ENCODE data around the gene DNMT1.

The DNMT1 gene

GRCh38 chr19:10141479-10141878 is 53.3 kb downstream of the DNMT1 start:
- DNase-seq (ENCODE audit: low read depth, low spot score) = no peak

- no peak for DNase-seq (ENCODE audit: low read depth, low spot score)
Measured at GRCh38 chr19:10139952-10140351, 54.8 kb downstream of the DNMT1 start.

DNA sequence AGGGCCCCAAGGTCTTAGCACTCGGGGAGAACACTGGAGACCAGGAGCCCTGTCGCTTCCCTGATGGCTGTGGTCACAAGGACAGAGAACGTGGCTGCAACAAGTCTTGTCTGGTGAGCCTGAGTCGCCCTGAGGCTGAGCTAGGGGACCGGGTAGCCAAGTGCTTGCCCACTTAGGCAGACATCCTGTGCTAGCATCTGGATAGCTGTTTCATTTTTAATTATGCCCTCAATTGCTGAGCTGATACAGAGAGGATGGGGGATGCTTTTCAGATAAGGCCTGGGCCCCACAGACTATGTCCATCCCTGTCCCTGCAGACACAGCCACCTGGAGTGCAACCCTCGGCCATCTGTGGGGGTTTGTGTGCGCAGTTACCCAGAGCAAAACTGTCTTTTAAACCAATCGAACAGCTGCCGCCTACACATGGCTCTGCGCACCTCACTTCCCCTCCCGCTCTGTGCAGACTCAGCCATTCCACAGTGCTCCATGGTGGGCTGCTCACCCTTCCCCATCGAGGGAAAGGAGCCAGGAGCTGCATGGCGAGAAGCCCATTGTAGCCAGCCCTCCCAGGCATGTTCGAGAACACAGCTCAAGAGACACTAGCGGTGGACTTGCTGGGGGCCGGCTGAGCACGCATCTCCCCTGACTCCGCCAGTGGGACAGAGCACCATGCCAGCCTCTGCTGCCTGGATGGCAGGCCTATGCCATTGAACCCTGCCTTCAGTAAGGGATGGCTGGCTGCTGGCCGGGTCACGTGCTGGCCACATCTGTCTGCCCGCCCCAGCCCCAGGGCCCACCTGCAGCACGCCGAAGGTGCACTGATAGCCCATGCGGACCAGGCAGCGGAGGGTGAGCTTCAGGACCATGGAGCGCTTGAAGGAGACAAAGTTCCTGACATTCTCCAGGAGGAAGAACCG is 55.6 kb downstream of the DNMT1 start:
- DNase-seq (ENCODE audit: low read depth, low spot score) = no peak

GRCh38 chr19:10137751-10138682 is 56.7 kb downstream of the DNMT1 start:
- no peak for DNase-seq (ENCODE audit: low read depth, low spot score)

GRCh38 chr19:10136936-10137335 is 57.8 kb downstream of the DNMT1 start:
- no peak for DNase-seq (ENCODE audit: low read depth, low spot score)

GRCh38 chr19:10135551-10136334 is 59.0 kb downstream of the DNMT1 start:
- DNase-seq (ENCODE audit: low read depth, low spot score) = no peak

DNA sequence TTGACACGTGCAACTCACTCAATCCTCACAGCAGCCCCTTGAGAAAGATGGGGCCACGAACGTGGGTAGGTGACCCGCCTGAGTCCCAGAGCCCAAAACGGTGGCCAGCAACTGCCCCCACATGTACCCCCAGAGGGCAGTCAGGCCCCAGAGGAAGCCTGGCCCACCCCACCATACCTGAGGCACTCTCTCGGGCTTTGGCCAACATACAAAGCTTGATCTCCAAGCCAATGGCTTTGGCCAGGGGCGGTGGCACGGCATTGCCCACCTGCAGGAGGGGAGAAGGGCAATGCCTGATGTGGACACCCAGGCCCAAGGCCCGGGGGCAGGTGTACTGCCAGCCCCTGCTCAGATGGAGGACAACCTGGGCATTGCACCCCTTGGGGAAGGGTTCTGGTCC is 60.7 kb downstream of the DNMT1 start:
- no peak for DNase-seq (ENCODE audit: low read depth, low spot score)

DNA sequence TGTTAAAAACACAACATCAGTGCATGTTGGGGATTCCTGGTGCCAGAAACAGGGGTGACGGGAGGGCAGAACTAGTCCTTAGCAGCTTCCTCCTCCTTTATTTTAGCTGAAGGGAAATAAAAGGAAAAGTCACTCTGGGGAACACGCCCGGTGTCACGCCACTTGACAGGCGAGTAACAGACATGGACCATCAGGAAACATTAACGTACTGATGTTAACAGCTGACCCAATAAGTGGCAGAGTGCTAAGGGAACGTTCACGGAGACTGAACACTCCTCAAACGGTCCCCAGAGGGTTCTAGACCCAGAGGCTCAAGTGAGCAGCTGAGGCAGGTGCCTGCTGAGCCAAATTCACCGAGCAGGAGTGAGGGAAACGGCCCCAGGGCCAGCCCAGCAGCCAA is 61.2 kb downstream of the DNMT1 start:
- DNase-seq (ENCODE audit: low read depth, low spot score) = no peak

- DNase-seq (ENCODE audit: low read depth, low spot score) = no peak
Measured at GRCh38 chr19:10132905-10133304, 61.8 kb downstream of the DNMT1 start.

GRCh38 chr19:10126213-10126639 is 68.5 kb downstream of the DNMT1 start:
- no peak for DNase-seq (ENCODE audit: low read depth, low spot score)

- DNase-seq (ENCODE audit: low read depth, low spot score) = no peak
Measured at GRCh38 chr19:10124429-10124828, 70.3 kb downstream of the DNMT1 start.

DNA sequence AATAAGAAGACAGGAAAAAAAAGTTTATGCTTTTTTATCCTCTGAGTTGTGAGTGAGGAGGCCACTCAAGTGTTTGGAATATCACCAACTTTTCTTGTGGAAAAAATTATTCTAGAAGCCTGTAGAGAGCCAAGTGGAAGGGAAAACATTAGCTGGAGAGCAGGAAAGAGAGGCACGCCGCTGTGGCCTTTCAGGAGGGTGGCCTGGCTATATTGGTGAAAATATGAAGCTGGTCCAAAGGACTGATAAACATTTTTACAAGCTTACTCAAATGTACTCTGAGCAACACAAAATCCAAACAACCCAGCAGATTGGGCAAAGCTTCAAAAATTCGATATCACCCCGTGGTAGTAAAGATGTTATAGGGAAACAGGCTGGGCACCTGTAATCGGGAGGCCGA is 72.7 kb downstream of the DNMT1 start:
- no peak for DNase-seq (ENCODE audit: low read depth, low spot score)

GRCh38 chr19:10120538-10121189 is 74.1 kb downstream of the DNMT1 start:
- no peak for DNase-seq (ENCODE audit: low read depth, low spot score)

- no peak for DNase-seq (ENCODE audit: low read depth, low spot score)
Measured at GRCh38 chr19:10118960-10119359, 75.8 kb downstream of the DNMT1 start.

DNA sequence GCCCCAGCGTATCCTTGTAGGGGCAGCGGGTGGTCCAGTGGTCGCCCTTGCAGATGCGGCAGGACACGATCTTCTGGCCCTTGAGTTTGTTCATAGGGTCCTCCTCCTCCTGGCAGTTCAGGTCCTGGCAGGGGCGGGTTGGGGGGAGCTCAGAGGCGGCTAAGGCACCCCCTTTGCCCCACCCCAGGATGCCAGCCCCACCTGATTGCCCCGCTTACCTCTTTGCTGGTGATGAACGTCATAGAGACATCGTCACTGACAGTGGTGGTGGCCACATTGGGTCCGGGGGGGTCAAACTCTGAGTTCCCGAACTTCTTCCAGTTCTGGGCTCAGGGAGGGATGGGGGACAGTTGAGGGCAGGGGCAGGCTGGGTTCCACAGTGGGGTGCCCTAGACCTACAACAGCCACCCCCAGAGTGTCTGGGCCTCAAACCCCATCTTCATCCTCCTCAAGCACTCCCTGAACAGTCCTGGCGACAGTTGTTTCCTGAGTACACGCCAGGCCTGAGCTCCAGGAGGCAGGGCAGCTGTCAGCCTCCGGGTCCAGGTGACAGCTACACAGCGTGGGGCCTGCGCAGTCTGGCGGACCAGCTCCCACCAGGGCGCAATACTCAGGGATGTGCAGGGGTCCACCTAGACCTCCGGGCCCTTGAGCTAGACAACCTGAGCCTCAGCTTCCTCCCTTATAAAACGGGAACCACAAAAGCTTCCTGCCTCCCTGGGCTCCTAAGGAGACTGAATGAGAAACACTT is 77.7 kb downstream of the DNMT1 start:
- no peak for DNase-seq (ENCODE audit: low read depth, low spot score)

DNA sequence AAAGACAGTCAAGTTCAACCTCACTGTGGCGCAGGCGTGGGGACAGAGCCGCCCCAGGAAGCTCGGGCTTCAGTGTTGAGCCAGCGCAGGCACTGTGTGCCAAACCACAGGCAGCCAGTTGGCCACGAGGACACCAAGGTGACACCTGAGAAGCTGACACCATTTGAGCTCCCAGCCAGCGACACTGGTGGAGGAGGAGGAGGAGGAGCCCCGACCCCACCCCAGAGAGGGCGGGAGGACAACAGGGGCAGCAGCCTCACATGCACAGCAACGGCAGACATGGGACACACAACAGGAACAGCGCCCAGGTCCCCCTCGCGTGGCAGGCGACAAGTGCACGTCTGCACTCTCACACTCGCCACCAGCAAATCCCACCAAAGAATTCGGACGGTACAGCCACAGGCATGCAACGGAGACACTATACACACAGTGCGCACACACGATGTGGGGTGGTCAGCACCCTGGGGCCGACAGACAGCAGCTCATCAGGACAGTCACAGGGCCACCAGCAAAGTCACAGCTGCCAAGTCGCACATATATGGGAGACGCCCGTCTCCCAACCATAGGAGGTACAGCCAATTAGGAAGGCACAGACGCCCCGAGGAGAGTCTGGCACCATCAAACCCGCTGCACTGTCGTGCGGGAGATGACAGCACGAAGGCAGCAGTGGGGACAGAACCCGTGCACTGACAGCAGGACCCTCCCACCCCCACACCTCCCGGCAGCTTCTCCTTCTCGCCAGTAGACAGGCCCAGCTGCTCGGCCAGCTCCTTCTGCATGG is 78.5 kb downstream of the DNMT1 start:
- no peak for DNase-seq (ENCODE audit: low read depth, low spot score)

DNA sequence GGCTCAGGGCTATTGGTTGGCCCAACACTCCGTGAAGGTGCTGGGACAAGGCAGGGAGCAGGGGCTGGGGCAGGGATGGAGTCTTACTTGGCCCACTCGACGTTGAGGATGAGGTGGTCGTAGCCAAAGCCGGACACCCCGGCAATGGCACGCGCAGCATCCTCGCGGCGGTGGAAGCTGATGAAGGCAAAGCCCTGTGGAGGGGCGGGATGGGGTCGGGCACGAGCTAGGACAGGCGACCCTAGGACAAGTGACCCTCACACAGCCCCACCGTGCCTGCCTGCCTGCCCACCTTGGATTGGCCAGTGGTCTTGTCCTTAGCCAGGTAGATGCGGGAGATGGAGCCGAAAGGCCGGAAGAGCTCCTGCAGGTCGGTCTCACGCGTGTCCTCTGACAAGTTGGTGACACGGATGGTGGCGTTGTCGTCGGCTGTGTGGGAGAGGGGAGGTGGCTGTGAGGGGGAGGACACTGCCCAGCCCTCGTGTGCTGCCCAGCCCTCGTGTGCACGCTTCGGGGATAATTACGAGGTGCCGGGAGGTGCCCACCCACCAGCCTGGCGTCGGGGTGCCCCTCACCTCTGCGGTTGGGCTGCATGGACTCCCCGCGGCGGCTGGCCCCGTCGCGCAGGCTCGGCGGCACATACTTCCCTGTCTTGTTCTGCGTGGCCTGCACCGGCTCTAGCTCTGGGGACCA is 79.2 kb downstream of the DNMT1 start:
- no peak for DNase-seq (ENCODE audit: low read depth, low spot score)

DNA sequence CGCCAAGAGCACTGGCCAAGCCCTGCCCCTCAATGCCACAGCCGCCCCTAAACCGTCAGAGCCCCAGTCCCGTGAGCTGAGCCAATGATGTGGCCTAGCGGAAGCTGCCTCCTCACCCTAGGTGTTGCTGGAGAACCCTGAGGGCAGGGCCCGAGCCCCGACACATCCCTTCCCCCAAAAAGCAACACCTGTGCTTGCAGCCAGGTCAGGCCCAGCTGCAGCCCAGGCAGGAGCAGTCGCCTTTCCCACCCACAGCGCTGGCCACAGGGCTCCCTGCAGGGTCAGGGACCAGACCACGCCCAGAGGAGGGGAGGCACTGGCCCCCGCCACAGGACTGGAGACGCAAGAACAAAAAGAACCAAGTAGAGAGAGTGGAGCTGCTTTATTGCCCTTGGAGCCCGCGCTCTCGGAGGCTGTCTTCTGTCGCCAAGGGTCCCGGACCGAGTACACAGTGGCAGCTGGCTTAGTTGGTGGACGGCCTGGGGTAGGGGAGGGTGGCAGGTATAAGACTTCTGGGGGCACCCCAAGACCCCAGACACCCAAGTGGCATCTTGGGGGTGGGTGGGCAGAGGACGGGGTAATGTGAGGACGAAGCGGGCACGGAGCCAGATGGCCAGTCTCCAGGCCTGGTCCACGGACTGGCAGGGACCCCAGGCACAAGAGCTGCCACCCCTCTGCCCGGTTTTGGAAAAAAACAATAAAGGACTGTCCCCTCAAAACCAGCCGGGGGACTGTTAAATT is 79.9 kb downstream of the DNMT1 start:
- DNase-seq (ENCODE audit: low read depth, low spot score) = peak; percentile 39
